Activated T-cell treated with anti-CD3 and anti-CD28 coated beads for 4 hours (primary cell): ENCODE measurements around the gene MRAP2.

Experiments
- DNase-seq: peaks from one replicate; pipeline ENCODE4 v3.0.0-alpha.2; 2020

Gene MRAP2

GRCh38 chr6:84136364-84137050 lies 102.9 kb downstream of the MRAP2 start:
- DNase-seq, result no peak

DNA sequence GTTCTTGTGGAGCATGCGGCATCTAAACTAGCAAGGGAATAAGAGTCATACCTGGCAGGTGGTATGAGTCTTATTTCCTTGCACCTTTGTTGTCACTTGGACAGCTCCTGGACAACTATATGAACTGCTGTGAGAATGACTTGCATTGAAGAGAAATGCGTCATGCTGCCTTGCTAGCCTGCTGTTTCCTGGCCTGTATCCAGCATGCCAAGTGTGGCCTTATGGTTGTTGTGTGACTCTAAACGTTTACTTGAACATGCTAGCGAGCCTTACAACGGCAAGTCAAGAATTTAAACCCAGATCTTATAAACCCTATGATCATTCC lies 103.4 kb downstream of the MRAP2 start:
- no peak for DNase-seq

DNA sequence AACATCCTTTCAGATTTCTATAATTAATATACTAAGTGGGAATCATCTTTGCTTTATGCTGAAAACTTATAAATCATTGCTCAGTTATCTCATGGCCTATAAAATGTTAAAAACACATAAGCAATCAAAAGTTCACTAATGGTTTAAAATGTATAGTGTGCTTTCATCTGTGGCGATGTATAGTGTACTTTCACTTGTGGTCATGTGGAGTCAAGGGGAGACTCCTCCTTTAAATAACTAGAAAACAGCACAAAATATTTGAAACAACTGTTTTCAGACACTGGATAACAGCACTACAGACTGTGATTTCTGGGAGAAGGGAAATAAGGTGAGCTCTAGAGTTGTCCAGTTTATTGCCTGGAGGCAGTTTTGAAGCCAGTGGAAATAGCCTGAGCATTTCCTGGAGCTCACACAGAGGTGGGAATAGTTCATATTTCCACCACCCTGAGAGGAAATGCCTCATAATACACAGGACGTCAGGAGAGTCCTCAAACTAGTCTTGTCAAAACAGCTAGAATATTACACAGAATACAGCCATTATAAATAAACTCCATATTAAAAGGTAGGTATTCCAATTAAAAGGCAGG lies 104.5 kb downstream of the MRAP2 start:
- no peak for DNase-seq

GRCh38 chr6:84139311-84139710 lies 105.7 kb downstream of the MRAP2 start:
- no peak for DNase-seq
